GM19035 (cell line): ENCODE measurements around the gene MRPL42.
"Not testable (repeated sequence)": the region's sequence is repeated elsewhere in the genome, so short reads cannot be mapped to it uniquely, and the experiment has no call there.

Source experiments
- ATAC-seq: cut with Tn5 transposase; IDR thresholded peaks from one replicate; pipeline ENCODE4 v1.9.1; 2021; ENCODE audit not compliant: unreplicated experiment

MRPL42 gene

DNA sequence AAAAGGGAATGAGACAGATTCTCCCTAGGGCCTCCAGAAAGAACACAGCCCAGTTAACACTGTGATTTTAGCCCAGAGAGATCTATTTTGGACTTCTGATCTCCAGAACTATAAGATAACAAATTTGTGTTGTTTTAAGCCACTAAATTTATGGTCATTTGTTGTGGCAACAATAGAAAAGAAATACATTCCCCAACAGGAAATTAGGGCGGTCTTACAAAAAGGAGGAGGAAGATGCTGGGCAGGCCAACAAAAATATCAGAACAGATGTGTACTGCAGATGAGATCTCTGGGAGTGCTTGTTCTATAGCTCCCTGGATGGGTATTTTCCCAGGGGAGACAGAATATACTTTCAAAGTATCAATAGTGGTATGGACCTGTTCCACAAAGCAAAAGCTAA, 73.2 kb downstream of the MRPL42 start:
- no peak for ATAC-seq

DNA sequence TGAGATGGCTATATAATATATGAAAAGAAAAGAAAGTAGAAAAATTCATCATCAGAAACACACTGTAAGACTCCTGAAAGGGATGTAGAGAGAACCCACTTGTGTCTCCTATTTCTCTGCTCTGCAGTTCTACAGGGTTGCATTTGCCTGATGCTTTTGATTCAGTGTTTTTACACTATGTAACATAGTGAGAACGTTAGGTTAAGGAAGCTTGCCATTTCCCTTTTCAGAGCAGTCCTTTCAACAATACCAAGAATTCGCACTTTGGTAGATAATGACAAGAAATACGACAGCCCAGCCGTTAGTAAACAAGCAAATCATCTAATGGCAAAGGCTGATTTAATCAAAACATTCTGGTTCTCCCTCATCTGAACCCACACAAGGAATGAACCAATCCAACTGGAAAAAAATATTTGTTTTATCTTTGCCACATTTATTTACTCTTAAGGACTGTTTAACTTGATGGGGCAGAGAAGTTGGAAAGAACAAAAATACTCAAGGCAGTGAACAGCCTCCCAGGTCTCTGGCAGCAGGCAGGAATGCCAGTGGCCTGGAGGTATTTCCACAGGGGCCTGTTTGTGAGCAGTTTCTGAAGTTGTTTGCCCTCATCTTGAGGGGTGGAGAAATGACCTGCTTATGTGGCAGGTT, 74.4 kb downstream of the MRPL42 start:
- no peak for ATAC-seq

DNA sequence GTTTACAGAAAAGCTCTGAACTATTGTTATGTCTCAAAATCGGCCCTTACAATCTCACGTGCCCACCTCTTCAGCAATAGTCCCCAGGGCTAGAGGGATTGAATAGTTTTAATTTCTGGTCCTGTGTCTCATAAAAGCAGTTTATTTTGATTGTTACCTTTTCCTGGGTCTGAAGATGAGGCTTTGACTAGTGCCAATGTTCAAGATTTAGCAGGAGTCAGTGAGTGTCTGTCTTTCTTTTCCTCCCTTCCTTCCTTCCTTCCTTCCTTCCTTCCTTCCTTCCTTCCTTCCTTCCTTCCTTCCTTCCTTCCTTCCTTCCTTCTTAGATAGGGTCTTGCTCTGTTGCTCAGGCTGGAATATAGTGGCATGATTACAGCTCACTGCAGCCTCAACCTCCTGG, 80.5 kb downstream of the MRPL42 start:
- no peak for ATAC-seq

DNA sequence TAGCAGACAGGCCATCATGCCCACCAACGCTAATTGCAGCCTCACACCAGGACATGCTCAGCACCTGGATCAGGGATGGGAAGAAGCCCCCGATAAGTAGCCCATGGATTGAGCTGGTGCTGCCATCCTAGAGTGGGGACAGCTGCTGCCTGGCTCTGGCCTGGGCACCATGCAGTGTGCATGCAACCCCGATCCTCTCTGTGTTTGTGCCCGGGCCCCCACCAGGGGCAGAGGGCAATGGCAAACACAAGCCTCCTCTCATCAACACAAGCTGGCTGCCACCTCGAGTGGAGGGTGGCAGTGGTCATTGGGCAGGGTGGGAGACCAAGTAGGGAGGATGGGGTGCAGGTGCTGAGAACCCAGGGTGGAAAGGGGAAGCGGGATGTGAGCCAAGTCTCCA, 81.9 kb downstream of the MRPL42 start:
- ATAC-seq: no peak

- ATAC-seq: no peak
Observed at GRCh38 chr12:93550748-93551611, 83.7 kb downstream of the MRPL42 start.

- ATAC-seq: no peak
Observed at GRCh38 chr12:93552427-93552826, 85.1 kb downstream of the MRPL42 start.

DNA sequence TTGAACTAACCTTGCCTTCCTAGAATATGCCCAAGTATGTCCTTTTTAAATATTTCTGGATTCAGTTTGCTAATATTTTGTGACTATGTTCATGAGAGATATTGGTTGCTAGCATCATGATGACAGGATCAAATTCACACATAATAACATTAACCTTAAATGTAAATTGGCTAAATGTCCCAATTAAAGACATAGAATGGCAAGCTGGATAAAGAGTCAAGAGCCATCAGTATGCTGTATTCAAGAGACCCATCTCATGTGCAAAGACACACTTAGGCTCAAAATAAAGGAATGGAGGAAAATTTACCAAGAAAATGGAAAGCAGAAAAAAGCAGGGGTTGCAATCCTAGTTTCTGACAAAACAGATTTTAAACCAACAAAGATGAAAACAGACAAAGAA, 90.6 kb downstream of the MRPL42 start:
- ATAC-seq: not testable (repeated sequence)

DNA sequence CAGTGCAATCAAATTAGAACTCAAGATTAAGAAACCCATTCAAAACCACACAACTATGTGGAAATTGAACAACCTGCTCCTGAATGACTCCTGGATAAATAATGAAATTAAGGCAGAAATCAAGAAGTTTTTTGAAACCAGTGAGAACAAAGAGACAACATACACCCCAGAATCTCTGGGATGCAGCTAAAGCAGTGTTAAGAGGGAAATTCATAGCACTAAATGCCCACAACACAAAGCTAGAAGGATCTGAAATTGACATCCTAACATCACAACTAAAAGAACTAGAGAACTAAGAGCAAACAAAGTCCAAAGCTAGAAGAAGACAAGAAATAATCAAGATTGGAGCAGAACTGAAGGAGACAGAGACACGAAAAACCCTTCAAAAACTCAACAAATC, 91.4 kb downstream of the MRPL42 start:
- not testable (repeated sequence) for ATAC-seq

DNA sequence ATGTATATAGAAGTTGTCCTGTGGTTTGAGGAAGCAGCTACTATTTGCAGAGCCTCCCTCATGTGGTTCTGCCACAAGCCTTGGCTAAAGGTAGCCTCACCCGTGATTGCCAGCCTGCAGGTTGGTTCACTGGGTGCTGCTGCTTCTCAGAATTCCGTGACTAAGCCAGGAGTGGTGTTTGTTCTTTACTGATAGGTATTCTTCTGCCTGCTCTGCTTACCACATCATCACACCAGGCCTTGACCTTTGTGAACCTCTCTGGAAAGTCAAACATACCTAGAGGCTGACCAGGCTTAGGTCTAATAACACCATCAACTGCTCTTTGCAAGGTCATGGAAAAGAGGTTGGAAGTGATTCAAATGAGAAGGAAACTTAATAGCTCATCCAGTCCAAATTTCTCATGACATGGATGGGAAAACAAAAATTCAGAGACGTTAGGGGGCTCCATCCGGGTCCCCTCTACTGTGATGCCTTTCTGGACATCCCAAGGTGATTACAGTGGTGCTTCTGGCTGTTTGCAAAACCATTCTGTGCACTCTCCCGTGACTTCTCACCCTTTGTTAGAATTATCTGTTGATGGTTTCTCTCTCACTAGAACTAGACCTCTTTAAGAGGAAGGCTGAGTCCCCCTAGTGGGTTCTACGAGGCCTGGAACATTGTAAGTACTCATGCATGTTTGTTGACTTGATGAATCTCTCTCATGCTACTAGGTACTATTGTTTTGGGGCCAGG, 96.7 kb downstream of the MRPL42 start:
- no peak for ATAC-seq

- ATAC-seq: no peak
Observed at GRCh38 chr12:93565760-93566159, 98.4 kb downstream of the MRPL42 start.
